GM23338 (cell line): ENCODE results near the gene SH3TC1. TPM values are rescaled to one million over a fixed set of nuclear protein-coding genes. Genes with fewer than 3 reads are reported as not detected.

Experiments used
- ATAC-seq: fragments of 200-7000 bp; cut with Tn5 transposase; 3 replicates; pipeline ENCODE4 v1.9.1; 2020
- DNase-seq: peaks from one replicate; pipeline ENCODE4 v3.0.0-alpha.2; 2015; ENCODE audit warnings: low spot score
- H2AFZ ChIP-seq: fragments of 200-600 bp; sonication (generic); 2 replicates; pipeline ENCODE4 v1.8.0; 2016; ENCODE audit warnings: antibody characterized with exemption, mild to moderate bottlenecking, moderate library complexity
- H3F3A ChIP-seq: fragments of 200-600 bp; sonication (generic); replicated peaks from 2 replicates; pipeline ENCODE4 v1.8.0; 2017; ENCODE audit warnings: antibody characterized with exemption, mixed run types, low read depth
- H3K27ac ChIP-seq: fragments of 200-600 bp; sonication (generic); 2 replicates; pipeline ENCODE4 v1.6.1; 2016; ENCODE audit warnings: low read depth
- H3K27me3 ChIP-seq: fragments of 200-600 bp; sonication (generic); 2 replicates; pipeline ENCODE4 v1.8.0; 2016; ENCODE audit warnings: mild to moderate bottlenecking, mixed run types, moderate library complexity; ENCODE audit not compliant: insufficient read depth
- H3K36me3 ChIP-seq: fragments of 200-600 bp; sonication (generic); 2 replicates; pipeline ENCODE4 v1.8.0; 2016; ENCODE audit warnings: mild to moderate bottlenecking; ENCODE audit not compliant: insufficient read depth
- H3K4me1 ChIP-seq: fragments of 200-600 bp; sonication (generic); 2 replicates; pipeline ENCODE4 v1.8.0; 2016; ENCODE audit warnings: mild to moderate bottlenecking, moderate library complexity; ENCODE audit not compliant: insufficient read depth
- H3K4me2 ChIP-seq: fragments of 200-600 bp; sonication (generic); 2 replicates; pipeline ENCODE4 v1.7.1; 2017; ENCODE audit warnings: mixed run types
- H3K4me3 ChIP-seq: fragments of 200-600 bp; sonication (generic); 2 replicates; pipeline ENCODE4 v1.6.1; 2016; ENCODE audit warnings: mixed run types
- H3K79me2 ChIP-seq: fragments of 200-600 bp; sonication (generic); replicated peaks from 2 replicates; pipeline ENCODE4 v1.8.0; 2017; ENCODE audit warnings: mild to moderate bottlenecking; ENCODE audit not compliant: insufficient read depth
- H3K9me2 ChIP-seq: fragments of 200-600 bp; sonication (generic); 2 replicates; pipeline ENCODE4 v1.8.0; 2017; ENCODE audit not compliant: insufficient read depth
- H4K20me1 ChIP-seq: fragments of 200-600 bp; sonication (generic); replicated peaks from 2 replicates; pipeline ENCODE4 v1.8.0; 2017; ENCODE audit warnings: mild to moderate bottlenecking; ENCODE audit not compliant: insufficient read depth
- H3K27ac Mint-ChIP-seq: 2 replicates; pipeline ENCODE4 v1.8.0; 2020; ENCODE audit warnings: inconsistent platforms, mild to moderate bottlenecking, moderate library complexity, mixed read lengths
- H3K27me3 Mint-ChIP-seq: 3 replicates; pipeline ENCODE4 v1.8.0; 2022; ENCODE audit warnings: low read depth, mild to moderate bottlenecking, moderate library complexity, mixed read lengths, inconsistent platforms; ENCODE audit not compliant: insufficient read depth, poor library complexity
- H3K36me3 Mint-ChIP-seq: 3 replicates; pipeline ENCODE4 v1.8.0; 2021; ENCODE audit warnings: low read depth, mild to moderate bottlenecking, inconsistent platforms, moderate library complexity, mixed read lengths
- H3K4me1 Mint-ChIP-seq: 3 replicates; pipeline ENCODE4 v1.8.0; 2020; ENCODE audit warnings: mild to moderate bottlenecking, inconsistent platforms, mixed read lengths
- H3K4me3 Mint-ChIP-seq: 3 replicates; pipeline ENCODE4 v1.8.0; 2021; ENCODE audit warnings: moderate library complexity, mild to moderate bottlenecking, inconsistent platforms, mixed read lengths
- H3K9me3 Mint-ChIP-seq: 3 replicates; pipeline ENCODE4 v1.8.0; 2020; ENCODE audit warnings: moderate library complexity, mild to moderate bottlenecking, inconsistent platforms, mixed read lengths
- CREB1 ChIP-seq: fragments of 250-450 bp; sonication (Bioruptor Pico); IDR thresholded peaks from 2 replicates; pipeline ENCODE4 v1.5.0; 2020; ENCODE audit warnings: low read depth, mild to moderate bottlenecking, moderate library complexity
- CTCF ChIP-seq, 2 experiments: fragments of 200-600 bp in 1 of 2; sonication (generic) in 1 of 2; conservative IDR thresholded peaks; 2 replicates each; pipeline versions ENCODE4 v1.5.1 to v1.6.1; 2016 to 2017; ENCODE audit warnings: antibody characterized with exemption in 2 of 2, low read depth in 2 of 2, mild to moderate bottlenecking in 2 of 2, moderate library complexity in 1 of 2
- ETS1 ChIP-seq: IDR thresholded peaks from 2 replicates; pipeline ENCODE4 v1.6.1; 2016; ENCODE audit warnings: antibody characterized with exemption
- EZH2 ChIP-seq: fragments of 200-600 bp; sonication (generic); IDR thresholded peaks from one replicate; pipeline ENCODE4 v1.8.0; 2017; ENCODE audit warnings: antibody characterized with exemption, mild to moderate bottlenecking, low read depth; ENCODE audit not compliant: unreplicated experiment
- EZH2phosphoT487 ChIP-seq: fragments of 200-600 bp; sonication (generic); IDR thresholded peaks from one replicate; pipeline ENCODE4 v1.8.1; 2018; ENCODE audit warnings: antibody characterized with exemption; ENCODE audit not compliant: unreplicated experiment
- JUNB ChIP-seq: IDR thresholded peaks from one replicate; pipeline ENCODE4 v1.6.1; 2016; ENCODE audit warnings: antibody characterized with exemption; ENCODE audit not compliant: unreplicated experiment
- NANOG ChIP-seq: IDR thresholded peaks from 2 replicates; pipeline ENCODE4 v1.6.1; 2016; ENCODE audit warnings: antibody characterized with exemption, borderline replicate concordance
- POLR2AphosphoS5 ChIP-seq: IDR thresholded peaks from 2 replicates; pipeline ENCODE4 v1.6.1; 2016; ENCODE audit warnings: antibody characterized with exemption, low read depth
- REST ChIP-seq: IDR thresholded peaks from one replicate; pipeline ENCODE4 v1.6.1; 2018; ENCODE audit warnings: antibody characterized with exemption; ENCODE audit not compliant: unreplicated experiment
- STAT1 ChIP-seq: IDR thresholded peaks from one replicate; pipeline ENCODE4 v1.6.1; 2016; ENCODE audit warnings: antibody characterized with exemption; ENCODE audit not compliant: unreplicated experiment
- ZNF114 ChIP-seq: fragments of 250-450 bp; sonication (Bioruptor Pico); IDR thresholded peaks from 2 replicates; pipeline ENCODE4 v1.5.0; 2020; ENCODE audit warnings: mild to moderate bottlenecking, moderate library complexity
- ZNF331 ChIP-seq: fragments of 250-450 bp; sonication (Bioruptor Pico); IDR thresholded peaks from 2 replicates; pipeline ENCODE4 v1.5.0; 2020; ENCODE audit warnings: low read depth, mild to moderate bottlenecking, moderate library complexity
- ZNF462 ChIP-seq: fragments of 250-450 bp; sonication (Bioruptor Pico); IDR thresholded peaks from 2 replicates; pipeline ENCODE4 v1.5.0; 2020; ENCODE audit warnings: mild to moderate bottlenecking, moderate library complexity
- polyA plus RNA-seq: library from polyadenylated mRNA; unstranded; fragments of >200 nt; fragmentation: Nextera tagmentation; extraction: Ambion mirVana; gene quantifications from 2 replicates; pipeline ENCODE4 v1.2.1, GENCODE V29; 2016
- total RNA-seq: library from RNA; depleted of rRNA; stranded (reverse); fragments of >200 nt; shearing (Covaris generic); gene quantifications from 2 replicates; pipeline ENCODE4 v1.2.3, GENCODE V29; 2014

The SH3TC1 gene
- total and polyA plus RNA-seq, 2 experiments from 2014 or later = 0.07 TPM; not detected in 1

GRCh38 chr4:8207314-8207713, 8.2 kb downstream of the SH3TC1 start:
- no peaks in the 10 kb centered on the region for H3F3A ChIP-seq
- TF ChIP-seq ZNF114 (CRISPR knock-in tag) (no peak), NANOG (no peak), EZH2 (no peak), POLR2AphosphoS5 (no peak), EZH2phosphoT487 (no peak), CTCF (conservative IDR thresholded peaks at IDR 0.05; ENCODE audit: low read depth in 2 of 2) (no peak), STAT1 (no peak), ZNF331 (CRISPR knock-in tag) (no peak), REST (no peak), ETS1 (no peak), ZNF462 (CRISPR knock-in tag) (no peak), JUNB (no peak), CREB1 (CRISPR knock-in tag) (no peak)
- Mint-ChIP-seq H3K27ac (no peak overlapping the region), H3K27me3 (peaks cover 8% of the 10 kb centered on the region), H3K36me3 (no peaks in the 10 kb centered on the region), H3K4me1 (peaks cover 15% of the 10 kb centered on the region), H3K9me3 (no peaks in the 10 kb centered on the region), H3K4me3 (no peak overlapping the region)
- H3K4me3 ChIP-seq = no peak overlapping the region
- H3K36me3 ChIP-seq = no peaks in the 10 kb centered on the region
- no peaks in the 10 kb centered on the region for H3K27me3 ChIP-seq
- H3K4me2 ChIP-seq = no peak overlapping the region
- H3K79me2 ChIP-seq = no peaks in the 10 kb centered on the region
- ATAC-seq = no peak
- H2AFZ ChIP-seq = no peak overlapping the region
- no peaks in the 10 kb centered on the region for H4K20me1 ChIP-seq
- no peaks in the 10 kb centered on the region for H3K4me1 ChIP-seq
- no peaks in the 10 kb centered on the region for H3K9me2 ChIP-seq
- no peak for DNase-seq
- no peak overlapping the region for H3K27ac ChIP-seq
